Left renal pelvis (tissue), 4 donors: ENCODE measurements around the gene SMAP2. TPM values are rescaled to one million over a fixed set of nuclear protein-coding genes. Genes with fewer than 3 reads are reported as not detected.
A peak's percentile ranks its signal among the peaks of the same experiment; 100 is the strongest.

Source experiments
- DNase-seq, 4 donors: peaks; one replicate each; pipeline ENCODE4 v3.0.0-alpha.2; 2013; ENCODE audit warnings: low read depth in 4 of 4, low spot score in 3 of 4
- polyA plus RNA-seq, 4 donors: library from polyadenylated mRNA; unstranded; fragments of 120-200 nt; gene quantifications; one replicate each; pipeline ENCODE4 v1.2.1, GENCODE V29; 2013; ENCODE audit not compliant: insufficient read length in 4 of 4

Gene SMAP2
- polyA plus RNA-seq, 4 donors = 19.5 to 26.6 (median 24.5) TPM

DNA sequence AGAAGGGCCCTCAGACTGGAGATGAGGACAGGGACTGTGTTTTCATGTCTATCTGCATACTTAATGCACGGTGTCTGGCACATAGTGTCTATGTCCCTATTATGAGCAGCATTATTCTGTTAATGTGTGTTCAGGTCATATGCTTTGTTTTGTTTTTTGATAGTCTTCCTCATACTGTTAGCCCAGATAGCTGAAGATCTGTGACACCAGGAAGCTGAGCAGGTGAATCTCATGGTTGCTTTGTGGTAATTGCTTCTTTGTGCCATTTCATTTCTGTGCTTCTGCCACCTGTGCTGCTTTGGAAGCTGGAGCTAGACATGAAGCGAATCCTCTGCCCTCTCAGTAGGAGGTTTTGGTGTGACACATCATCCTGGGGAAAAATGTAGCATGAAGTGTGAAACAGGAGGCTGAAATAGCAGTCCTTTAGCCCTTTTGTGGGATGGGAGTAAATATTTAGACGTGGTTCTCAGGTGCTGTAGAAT is 15.8 kb downstream of the SMAP2 start:
- no peak for DNase-seq

DNA sequence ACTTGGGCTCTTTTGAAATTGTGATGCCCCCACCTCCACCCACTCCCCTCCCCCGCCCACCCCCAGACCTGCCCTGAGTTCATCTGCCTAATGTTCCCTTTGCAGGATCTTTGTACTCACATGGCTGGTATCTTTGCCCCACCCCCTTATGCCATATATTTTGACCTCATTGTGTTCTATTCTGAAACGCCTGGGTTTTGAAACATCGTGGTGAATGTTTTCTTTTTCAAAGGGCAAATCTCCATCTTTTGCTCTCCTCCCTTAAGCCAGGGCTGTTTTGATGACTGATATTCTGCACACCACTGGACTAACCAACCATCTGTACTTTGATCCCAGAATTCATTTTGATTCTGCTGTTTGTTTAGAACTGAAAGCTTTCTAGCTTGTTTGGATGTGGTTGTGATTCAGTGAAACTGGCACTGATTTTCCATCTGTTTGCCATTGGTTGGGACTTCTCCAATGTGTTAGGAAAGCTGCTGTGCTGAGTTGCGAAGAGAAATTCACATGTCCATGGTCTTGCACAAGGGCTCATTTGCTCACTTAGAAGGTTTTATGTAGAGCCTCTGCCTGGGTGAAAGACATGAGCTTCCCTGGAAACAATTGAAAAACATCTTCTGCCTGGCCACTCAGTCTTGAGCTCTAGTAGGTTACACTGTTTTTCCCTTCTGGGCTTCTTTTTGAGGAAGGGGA is 16.5 kb downstream of the SMAP2 start:
- no peak for DNase-seq

DNA sequence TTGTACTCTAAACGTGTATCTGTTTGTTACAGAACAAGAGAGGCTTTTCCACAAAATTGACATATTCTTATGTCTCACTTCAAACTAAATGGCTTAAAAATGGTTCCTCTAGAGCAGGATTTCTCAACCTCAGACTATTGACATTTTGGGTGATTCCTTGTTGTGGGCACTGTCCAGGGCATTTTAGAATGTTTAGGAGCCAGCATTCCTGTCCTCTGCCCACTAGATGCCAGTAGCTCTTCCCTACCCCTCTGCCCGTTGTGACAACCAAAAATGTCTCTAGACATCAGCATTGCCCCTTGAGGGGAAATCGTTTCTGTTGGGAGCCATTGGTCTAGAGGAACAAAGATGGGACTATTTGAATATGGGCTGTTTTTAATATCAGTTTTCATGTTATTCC is 17.3 kb downstream of the SMAP2 start:
- no peak for DNase-seq

DNA sequence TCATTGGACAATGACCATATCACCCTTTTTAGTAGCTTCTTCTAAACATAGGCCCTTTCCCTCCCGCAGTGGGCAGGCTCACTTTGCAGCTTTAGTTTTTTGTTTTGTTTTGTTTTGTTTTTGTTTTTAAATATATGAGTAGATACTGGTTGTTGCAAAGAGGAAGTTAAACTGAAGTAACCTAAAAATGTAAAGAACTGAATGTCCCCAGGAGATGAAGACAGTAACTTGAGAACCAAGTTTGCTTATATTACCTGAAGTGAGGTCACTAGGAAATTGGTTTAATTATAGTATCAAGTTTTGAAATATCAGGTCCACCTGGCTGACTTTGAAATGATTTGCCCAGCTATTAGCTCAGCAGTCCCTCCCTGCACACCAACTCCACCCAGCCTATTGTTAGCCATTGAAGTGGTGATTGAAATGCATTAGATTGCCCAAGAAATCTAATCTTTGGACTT is 18.2 kb downstream of the SMAP2 start:
- no peak for DNase-seq

DNA sequence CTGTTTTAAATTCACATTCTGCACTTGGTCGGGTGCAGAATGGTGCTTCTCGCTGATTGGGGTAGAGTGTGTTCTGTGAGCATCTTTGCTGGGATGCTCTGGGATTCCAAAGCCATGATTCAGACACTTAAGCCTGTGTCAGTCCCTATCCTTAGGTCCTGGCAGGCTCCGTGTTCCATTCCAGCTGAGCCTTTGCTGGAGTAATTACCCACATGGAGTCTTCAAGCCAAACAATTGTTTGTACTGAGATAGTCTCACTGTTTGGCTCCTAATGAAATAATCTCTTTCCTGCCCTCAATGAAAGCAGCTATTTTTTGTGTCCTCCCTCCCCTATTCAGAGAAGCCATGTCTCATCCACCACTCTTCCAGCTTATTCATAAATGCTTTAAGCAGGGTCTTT is 18.7 kb downstream of the SMAP2 start:
- DNase-seq = no peak

DNA sequence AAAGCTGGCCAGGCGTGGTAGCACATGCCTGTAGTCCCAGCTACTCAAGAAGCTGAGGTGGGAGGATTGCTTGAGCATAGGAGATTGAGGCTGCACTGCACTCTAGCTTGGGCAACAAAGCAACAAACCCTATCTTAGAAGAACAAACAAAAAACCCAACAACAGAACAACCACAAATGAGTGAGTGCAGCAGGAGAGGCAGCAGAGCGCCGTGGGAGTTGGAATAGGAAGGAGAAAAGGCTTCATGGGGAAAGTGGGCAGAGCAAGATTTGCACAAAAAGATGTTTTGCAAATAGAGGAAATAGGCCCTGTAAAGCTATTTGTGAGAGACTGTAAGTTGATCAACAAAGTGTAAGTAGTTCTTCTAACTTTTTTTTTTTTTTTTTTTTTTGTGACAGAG is 19.6 kb downstream of the SMAP2 start:
- DNase-seq = no peak

DNA sequence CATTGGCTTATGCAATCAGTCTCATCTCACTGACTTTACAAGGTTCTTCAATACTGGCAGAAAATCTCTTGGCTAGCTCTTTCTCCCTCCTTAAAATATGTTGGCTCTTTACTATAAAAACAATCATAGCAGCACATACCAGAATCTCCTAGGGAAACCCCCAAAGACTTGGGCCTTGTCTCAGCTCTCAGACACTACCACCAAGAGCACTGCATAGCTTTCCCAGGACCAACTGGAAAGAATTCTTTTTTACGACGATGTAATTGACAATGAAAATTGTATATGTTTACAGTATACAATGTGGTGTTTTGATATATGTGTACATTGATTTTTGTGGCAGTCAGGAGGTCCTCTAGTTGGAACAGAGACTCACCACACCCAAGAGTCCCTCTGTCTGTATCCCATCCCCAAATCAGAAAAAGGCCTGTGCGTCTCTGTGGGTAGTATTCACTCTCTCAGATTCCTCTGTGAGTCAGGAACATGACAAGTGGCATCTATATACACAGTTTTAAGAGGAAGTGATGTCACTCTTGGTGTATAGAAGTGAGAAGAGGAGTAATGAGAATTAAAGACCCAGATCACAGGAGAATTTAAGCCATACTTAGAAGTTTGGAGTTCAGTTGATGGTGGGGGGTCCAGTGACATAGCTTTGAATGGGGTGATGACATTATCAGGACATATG is 21.1 kb downstream of the SMAP2 start:
- DNase-seq = no peak

DNA sequence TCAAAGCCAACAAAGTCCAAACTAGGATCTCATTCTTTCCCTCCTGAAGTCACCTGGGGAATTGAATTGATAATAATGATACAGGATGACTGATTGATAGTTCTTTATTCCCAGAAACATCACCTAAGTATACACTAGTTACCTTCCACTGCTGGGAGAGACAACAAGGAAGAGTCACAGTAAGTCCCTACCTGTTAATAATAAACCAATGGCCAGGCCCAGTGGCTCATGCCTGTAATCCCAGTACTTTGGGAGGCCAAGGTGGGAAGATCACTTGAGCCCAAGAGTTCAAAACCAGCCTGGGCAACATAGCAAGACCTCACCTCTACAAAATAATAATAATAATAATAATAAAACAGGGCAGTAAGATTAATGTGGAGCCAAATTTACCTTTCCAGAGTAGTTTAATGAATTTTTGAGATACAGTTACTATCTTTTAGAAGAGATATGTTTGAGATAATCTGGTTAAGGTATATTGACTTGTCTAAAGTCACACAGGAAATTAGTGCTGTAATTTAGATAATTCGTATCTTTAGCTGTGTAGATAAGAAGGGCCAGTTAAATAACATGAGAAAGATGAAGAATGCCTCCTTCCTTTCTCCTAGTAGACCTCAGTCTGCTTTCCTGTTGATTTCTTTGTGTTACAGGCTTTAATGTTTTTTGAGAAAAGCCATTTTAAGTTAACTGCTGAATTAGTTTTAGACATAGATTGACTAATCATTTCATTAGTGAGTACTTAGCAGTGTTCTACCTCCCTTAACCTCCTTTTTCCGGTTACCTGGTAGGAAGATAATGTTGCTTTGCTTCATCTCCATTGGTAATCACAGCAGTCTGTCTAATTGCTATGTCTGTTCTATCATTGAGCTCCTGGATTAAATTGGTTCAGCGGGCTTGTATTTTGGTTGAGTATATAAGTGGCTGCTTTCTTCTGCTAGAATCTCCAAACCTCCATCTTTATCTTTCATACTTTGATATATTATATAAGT is 22.0 kb downstream of the SMAP2 start:
- no peak for DNase-seq

DNA sequence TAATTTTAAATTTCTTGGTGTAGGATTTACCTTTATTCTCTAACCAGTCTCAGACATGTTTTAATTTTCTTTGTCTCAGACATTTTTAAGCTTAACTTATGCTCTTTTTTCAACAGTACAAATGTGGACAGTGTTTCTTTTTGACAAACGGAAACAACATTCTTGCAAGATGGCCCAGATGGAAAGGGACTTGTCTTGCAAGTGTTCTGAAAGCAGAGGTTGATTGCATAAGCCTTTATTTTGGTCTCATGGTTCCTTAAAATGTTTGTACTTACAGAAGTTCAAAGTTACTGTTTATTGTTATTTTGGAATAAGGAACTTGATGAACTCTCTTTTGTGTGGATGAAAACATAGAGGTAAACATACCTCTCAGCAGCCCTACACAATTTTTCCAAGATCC is 22.9 kb downstream of the SMAP2 start:
- no peak for DNase-seq

DNA sequence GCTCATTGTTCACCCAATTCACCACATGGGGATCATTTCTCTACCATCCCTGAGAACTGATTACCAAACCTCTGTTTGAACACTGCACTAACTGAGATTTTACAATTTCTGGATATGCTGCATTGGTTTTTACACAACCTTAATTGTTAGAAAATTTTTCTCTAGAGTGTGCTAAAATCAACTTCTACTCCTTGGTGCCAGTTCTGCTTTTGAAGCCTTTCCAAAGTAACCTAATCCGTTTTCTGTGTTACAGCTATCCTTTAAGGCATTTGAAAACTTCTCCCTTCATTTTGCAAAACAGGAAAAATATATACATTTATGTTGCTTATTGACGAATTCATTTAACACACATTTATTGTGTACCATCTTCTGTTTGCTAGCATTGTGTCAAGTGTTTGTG is 23.7 kb downstream of the SMAP2 start:
- DNase-seq = no peak

DNA sequence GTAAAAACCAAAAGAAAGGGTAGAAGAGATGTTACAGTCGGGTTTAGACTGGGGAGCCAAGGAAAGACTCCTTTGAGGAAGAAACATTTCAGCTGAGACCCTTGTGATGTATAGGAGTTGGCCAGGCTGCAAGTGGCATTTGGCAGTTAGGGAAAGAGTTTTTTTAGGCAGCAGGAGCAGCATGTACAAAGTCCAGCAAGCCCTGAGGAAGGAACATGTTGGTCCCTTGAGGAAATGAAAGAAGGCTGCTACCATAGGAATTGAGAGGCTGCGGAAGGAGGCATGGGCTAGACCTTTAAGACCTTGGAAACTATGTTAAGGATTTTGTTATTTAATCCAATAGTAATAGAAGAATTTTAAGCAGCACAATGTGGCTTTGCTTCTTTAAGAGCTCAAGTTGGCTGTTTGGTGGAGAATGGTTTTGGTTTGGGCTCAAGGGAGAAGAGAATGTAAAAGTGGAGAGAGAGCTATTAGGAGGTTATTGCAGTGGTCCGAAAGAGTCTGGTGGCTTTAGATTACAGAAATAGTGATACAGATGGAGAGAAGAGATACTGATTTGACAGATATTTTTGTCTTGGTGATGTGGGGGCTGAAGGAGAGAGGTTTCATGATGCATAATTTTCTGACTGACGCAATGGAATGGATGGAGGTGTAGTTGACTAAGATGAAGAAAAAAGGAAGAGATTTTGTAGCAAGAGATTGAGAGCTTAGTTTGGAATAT is 26.6 kb downstream of the SMAP2 start:
- no peak for DNase-seq

DNA sequence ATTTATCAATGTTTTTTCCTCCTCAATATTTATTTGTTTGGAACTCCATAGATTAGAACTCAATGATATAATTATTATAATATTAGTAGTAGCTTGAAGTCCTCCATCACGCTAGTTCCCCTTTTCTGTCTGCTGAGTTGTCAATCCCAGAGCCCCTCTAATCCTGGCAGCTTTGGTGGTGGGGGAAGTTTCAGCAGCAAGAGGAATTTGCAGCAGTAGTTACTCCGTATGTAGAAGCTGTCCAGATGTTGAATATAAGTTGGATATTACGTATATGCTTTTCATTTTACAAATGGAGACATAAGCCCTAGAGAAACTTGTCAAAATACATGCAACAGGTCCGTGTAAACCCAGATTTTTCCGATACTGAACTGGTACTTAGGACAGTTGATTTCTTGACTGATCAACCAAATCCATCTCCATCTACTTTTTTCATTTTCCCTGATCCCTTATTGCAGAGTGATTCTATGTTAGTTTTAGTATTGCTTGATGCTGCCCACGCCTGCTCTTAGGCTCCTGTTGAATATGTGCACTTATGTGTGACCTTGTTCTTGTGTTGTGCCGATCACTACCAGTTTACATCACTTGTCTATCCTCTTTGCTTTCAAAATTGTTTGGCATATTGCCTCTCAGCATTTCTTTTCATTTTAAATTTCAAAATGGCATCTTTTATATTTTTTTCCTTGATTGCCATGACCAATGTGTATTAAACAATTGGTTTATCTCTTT is 28.1 kb downstream of the SMAP2 start:
- no peak for DNase-seq

DNA sequence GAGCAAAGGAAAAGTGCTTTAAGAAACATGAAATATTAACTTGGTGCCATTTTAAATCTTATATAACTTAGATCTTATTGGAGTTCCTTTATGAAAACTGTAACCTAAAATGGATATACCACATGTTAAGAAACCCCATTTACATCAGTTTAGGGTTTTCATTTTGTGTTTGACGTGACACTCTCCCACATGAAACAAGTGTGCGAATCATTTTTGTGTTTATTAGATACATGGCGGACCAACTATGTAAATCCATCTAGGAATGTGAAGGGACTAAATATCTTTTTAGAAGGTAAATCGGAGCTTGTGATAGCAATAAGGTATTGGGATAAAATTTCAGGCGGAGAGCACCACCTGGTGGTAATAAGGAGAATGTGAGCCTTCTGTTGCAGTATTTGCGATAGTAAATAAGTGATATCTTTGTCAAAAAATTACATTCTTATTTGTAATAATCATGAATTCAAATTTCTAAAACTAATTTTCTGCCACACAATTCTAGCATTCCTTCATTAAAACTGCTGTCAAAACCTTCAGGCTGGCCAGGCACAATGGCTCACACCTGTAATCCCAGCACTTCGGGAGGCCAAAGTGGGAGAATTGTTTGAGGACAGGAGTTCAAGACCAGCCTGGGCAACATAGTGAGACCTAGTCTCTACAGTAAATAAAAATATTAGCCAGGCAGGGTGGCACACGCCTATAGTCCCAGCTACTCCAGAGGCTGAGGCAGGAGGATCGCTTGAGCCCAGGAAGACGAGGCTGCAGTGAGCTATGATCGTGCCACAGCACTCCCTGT is 31.3 kb downstream of the SMAP2 start:
- DNase-seq = peak in 1 of 4 donors; percentile 22

DNA sequence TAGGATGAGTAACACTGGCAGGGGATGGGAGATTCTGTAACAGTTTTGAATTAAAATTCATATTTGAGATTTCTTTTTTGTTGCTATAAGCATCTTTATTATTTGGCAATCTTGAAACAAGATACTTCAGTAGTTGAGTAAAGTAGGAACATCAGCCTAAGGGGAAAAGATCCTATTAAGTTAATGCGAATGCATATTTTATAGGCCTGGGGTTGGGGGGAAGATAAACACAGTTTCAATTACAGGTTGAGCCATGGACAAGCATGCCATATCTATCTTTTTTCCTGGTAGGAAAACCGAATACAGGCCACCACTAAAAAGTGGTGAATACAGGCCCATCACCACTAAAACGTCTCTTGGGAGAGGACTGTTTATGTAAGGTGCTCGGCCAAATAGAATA is 32.3 kb downstream of the SMAP2 start:
- no peak for DNase-seq

DNA sequence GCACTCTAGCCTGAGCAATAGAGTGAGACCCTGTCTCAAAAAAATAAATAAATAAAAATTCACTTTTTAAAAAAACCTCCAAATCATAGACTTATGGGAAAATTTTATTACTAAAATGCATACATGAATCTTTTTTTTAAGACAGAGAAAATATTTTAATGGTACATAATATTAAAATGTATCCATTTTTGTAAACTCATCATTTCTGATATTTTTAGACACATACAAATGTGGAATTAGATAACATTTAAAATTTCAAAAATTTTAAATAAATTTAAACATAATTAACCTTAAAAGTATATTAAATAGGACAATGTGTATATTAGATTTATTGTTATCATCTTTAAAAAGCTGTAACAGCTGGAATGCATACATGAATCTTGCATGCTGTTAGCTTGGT is 33.9 kb downstream of the SMAP2 start:
- DNase-seq = no peak

DNA sequence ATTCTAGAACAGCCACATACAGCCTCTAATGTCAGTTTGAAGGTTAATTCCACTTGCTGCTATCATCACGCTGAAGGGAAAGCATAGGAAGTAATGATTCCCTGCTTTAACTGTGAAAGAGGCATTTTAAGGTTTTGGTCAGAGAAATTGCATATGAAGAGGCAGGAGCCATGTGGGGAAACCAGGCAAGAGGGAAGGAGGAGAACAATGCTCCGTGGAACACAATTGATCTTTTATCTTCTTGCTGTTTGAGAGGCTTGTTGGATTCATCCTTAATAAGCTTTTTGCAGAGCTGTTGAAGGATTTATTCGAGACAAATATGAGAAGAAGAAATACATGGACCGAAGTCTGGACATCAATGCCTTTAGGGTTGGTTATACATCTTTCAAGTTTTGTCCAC is 35.9 kb downstream of the SMAP2 start:
- DNase-seq = no peak

DNA sequence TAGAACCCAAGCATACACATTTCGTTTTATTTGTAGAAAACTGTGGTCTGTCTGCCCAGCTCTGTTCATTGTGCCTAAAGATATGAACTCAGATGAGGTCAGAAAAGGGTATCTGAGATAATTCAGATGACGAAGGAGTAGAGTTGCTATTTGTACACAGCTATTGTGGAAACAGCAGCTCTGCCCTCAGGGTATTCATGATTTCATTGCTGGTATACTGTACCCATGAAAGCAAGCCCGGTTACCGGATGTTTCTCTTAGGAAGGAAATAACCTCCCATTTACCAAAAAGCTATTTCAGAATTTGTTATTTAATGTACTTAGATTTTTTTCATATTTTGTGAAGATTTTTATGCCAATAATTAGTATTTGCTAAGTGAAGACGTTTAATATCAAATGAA is 37.8 kb downstream of the SMAP2 start:
- DNase-seq = no peak

DNA sequence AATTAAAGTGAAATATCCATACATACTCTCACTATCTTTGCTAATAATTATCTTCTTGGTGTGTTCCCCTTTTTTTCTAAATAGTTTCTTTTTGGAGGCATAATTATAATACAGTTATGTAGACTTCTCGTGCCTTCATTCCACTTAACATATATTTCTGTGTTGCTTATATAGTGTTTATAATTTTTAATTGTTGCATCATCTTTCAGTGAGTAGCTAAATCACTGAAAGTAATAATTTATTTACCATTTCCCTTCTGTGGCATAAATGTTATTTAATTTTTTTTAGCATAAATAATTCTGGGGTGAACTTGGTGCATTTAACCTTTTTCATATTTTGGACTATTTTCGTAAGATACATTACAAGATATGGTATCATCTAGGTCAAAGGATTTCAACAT is 38.3 kb downstream of the SMAP2 start:
- DNase-seq = no peak
